D721Med (cell line): ENCODE data around the gene VWF.

ENCODE experiments used
- DNase-seq: peaks from one replicate; pipeline ENCODE4 v3.0.0; 2011; ENCODE audit warnings: low spot score; ENCODE audit not compliant: insufficient read length
- FAIRE-seq: peaks from 2 replicates; lab custom pipeline; 2011; peaks lifted over from hg19 to GRCh38; lab: Jason Lieb, UNC
- CTCF ChIP-seq: IDR thresholded peaks from 2 replicates; pipeline ENCODE4 v1.5.1; 2012; ENCODE audit warnings: mild to moderate bottlenecking, control low read depth; ENCODE audit not compliant: insufficient read depth; ENCODE audit errors: missing control alignments

VWF gene

GRCh38 chr12:5977556-5977955 is 146.9 kb downstream of the VWF start:
- DNase-seq (no peak), FAIRE-seq (no peak)
- no peak for TF ChIP-seq CTCF

- no peak for TF ChIP-seq CTCF
- FAIRE-seq (no peak), DNase-seq (no peak)
These were observed 147.8 kb downstream of the VWF start for GRCh38 chr12:5976711-5977110.

GRCh38 chr12:5976196-5976595 is 148.3 kb downstream of the VWF start:
- FAIRE-seq: no peak
- no peak for DNase-seq
- TF ChIP-seq CTCF: no peak

- FAIRE-seq: no peak
- DNase-seq: no peak
- no peak for TF ChIP-seq CTCF
These were observed 150.9 kb downstream of the VWF start for GRCh38 chr12:5973461-5974115.

- no peak for DNase-seq
- no peak for TF ChIP-seq CTCF
- no peak for FAIRE-seq
These were observed 152.1 kb downstream of the VWF start for GRCh38 chr12:5972387-5972786.

- FAIRE-seq (no peak), DNase-seq (no peak)
- no peak for TF ChIP-seq CTCF
These were observed 153.1 kb downstream of the VWF start for GRCh38 chr12:5971194-5971850.
